Esophagus muscularis mucosa (tissue), 4 donors: Measurements from ENCODE around the gene EGR1.
A peak's percentile ranks its signal among the peaks of the same experiment; 100 is the strongest.

ENCODE experiments used
- CTCF ChIP-seq, 3 experiments: fragments of 200-600 bp in 2 of 3; fragments of 450-650 bp in 1 of 3; sonication (generic) in 2 of 3; IDR thresholded peaks; one replicate each; pipeline ENCODE4 v1.5.1; 2017 to 2019; ENCODE audit warnings: antibody characterized with exemption in 3 of 3, mild to moderate bottlenecking in 2 of 3, moderate library complexity in 1 of 3
- EP300 ChIP-seq: sonication (generic); formaldehyde crosslinking; IDR thresholded peaks from one replicate; pipeline ENCODE4 v1.6.1; 2017; ENCODE audit warnings: antibody characterized with exemption
- POLR2A ChIP-seq: fragments of 450-650 bp; IDR thresholded peaks from one replicate; pipeline ENCODE4 v1.6.1; 2017; ENCODE audit warnings: antibody characterized with exemption, moderate library complexity, mild to moderate bottlenecking, low read depth
- POLR2AphosphoS5 ChIP-seq, 2 donors: sonication (generic); formaldehyde crosslinking; IDR thresholded peaks; one replicate each; pipeline ENCODE4 v1.6.1; 2017; ENCODE audit warnings: antibody characterized with exemption in 2 of 2

DNA sequence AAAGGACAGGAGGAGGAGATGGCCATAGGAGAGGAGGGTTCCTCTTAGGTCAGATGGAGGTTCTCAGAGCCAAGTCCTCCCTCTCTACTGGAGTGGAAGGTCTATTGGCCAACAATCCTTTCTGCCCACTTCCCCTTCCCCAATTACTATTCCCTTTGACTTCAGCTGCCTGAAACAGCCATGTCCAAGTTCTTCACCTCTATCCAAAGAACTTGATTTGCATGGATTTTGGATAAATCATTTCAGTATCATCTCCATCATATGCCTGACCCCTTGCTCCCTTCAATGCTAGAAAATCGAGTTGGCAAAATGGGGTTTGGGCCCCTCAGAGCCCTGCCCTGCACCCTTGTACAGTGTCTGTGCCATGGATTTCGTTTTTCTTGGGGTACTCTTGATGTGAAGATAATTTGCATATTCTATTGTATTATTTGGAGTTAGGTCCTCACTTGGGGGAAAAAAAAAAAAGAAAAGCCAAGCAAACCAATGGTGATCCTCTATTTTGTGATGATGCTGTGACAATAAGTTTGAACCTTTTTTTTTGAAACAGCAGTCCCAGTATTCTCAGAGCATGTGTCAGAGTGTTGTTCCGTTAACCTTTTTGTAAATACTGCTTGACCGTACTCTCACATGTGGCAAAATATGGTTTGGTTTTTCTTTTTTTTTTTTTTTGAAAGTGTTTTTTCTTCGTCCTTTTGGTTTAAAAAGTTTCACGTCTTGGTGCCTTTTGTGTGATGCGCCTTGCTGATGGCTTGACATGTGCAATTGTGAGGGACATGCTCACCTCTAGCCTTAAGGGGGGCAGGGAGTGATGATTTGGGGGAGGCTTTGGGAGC lies 3.1 kb downstream of the EGR1 start:
- no peak for TF ChIP-seq CTCF (IDR thresholded peaks at IDR 0.05)
- no peak for TF ChIP-seq POLR2A
- no peak for TF ChIP-seq EP300
- peak in 1 of 2 donors; percentile 81 for TF ChIP-seq POLR2AphosphoS5 (IDR thresholded peaks at IDR 0.05)
